ENCODE results near the gene APCDD1L. TPM values are rescaled to one million over a fixed set of nuclear protein-coding genes. Genes with fewer than 3 reads are reported as not detected.

The APCDD1L gene
- polyA plus RNA-seq, 1 donor from 2014 or later = not detected

DNA sequence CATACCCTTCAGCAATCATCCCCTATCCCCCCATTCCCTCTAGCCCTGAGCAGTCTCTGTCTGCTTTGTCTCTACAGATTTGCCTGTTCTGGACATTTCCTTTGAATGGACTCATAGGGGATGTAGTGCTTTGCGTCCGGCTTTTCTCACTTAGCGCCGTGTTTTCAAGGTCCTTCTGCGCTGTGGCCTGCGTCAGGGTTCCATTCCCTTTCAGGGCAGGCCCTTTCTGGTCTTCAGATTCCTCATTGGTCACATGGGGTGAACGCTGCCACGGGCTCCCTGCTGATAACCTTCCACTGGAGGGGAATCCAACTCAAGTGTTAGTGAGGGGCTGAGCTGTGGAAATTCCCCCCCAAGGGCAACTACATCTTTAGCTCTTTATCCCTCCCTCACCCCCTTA lies 36.4 kb upstream of the APCDD1L start:
- TF ChIP-seq SMC3 (conservative IDR thresholded peaks at IDR 0.05; ENCODE audit: poor library complexity) (no peak), TAF1 (IDR thresholded peaks at IDR 0.05; ENCODE audit: low read depth) (no peak), EZH2 (IDR thresholded peaks at IDR 0.05; ENCODE audit: borderline replicate concordance, insufficient read depth, low read length, poor library complexity, severe bottlenecking) (no peak), CTCF (IDR thresholded peaks at IDR 0.05; ENCODE audit: poor library complexity, severe bottlenecking) (no peak), RAD21 (conservative IDR thresholded peaks at IDR 0.05) (no peak), MXI1 (conservative IDR thresholded peaks at IDR 0.05; ENCODE audit: poor library complexity, severe bottlenecking) (no peak), EP300 (conservative IDR thresholded peaks at IDR 0.05; ENCODE audit: poor library complexity, severe bottlenecking) (no peak), POLR2AphosphoS5 (IDR thresholded peaks at IDR 0.05) (no peak)
- TF ChIP-seq, protein P1, sequence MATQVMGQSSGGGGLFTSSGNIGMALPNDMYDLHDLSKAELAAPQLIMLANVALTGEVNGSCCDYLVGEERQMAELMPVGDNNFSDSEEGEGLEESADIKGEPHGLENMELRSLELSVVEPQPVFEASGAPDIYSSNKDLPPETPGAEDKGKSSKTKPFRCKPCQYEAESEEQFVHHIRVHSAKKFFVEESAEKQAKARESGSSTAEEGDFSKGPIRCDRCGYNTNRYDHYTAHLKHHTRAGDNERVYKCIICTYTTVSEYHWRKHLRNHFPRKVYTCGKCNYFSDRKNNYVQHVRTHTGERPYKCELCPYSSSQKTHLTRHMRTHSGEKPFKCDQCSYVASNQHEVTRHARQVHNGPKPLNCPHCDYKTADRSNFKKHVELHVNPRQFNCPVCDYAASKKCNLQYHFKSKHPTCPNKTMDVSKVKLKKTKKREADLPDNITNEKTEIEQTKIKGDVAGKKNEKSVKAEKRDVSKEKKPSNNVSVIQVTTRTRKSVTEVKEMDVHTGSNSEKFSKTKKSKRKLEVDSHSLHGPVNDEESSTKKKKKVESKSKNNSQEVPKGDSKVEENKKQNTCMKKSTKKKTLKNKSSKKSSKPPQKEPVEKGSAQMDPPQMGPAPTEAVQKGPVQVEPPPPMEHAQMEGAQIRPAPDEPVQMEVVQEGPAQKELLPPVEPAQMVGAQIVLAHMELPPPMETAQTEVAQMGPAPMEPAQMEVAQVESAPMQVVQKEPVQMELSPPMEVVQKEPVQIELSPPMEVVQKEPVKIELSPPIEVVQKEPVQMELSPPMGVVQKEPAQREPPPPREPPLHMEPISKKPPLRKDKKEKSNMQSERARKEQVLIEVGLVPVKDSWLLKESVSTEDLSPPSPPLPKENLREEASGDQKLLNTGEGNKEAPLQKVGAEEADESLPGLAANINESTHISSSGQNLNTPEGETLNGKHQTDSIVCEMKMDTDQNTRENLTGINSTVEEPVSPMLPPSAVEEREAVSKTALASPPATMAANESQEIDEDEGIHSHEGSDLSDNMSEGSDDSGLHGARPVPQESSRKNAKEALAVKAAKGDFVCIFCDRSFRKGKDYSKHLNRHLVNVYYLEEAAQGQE (IDR thresholded peaks at IDR 0.05; ENCODE audit: borderline replicate concordance) = no peak
- H3K36me3 ChIP-seq (ENCODE audit: insufficient read depth, low read length) = no peaks in the 10 kb centered on the region
- no peaks in the 10 kb centered on the region for H3K27me3 ChIP-seq (ENCODE audit: insufficient read depth, low read depth, low read length)
- no peak overlapping the region for H3K4me3 ChIP-seq (ENCODE audit: low read length)
- no peaks in the 10 kb centered on the region for H3K9me2 ChIP-seq (ENCODE audit: insufficient read depth, low read length)
- H3K79me2 ChIP-seq (replicated peaks; ENCODE audit: insufficient read depth, low read length) = no peaks in the 10 kb centered on the region
- no peak overlapping the region for H2AFZ ChIP-seq (ENCODE audit: low read depth, low read length)
- no peak overlapping the region for H3K4me2 ChIP-seq (ENCODE audit: low read length)
- H3K27ac ChIP-seq (ENCODE audit: low read length) = no peak overlapping the region
- no peaks in the 10 kb centered on the region for H3K9me3 ChIP-seq (ENCODE audit: low read length)
- H3F3A ChIP-seq (ENCODE audit: insufficient read depth, low read length, poor library complexity, severe bottlenecking) = no peaks in the 10 kb centered on the region
- no peak overlapping the region for H3K9ac ChIP-seq (ENCODE audit: low read length)
- no peaks in the 10 kb centered on the region for H4K20me1 ChIP-seq (ENCODE audit: insufficient read depth)

- Histone ChIP-seq H3K36me3 (ENCODE audit: insufficient read depth, low read length) (no peaks in the 10 kb centered on the region), H4K20me1 (ENCODE audit: insufficient read depth) (no peaks in the 10 kb centered on the region), H3K27me3 (ENCODE audit: insufficient read depth, low read depth, low read length) (no peaks in the 10 kb centered on the region), H3K79me2 (replicated peaks; ENCODE audit: insufficient read depth, low read length) (no peaks in the 10 kb centered on the region), H3K9me3 (ENCODE audit: low read length) (no peaks in the 10 kb centered on the region), H3F3A (ENCODE audit: insufficient read depth, low read length, poor library complexity, severe bottlenecking) (no peaks in the 10 kb centered on the region), H3K4me3 (ENCODE audit: low read length) (no peak overlapping the region), H3K4me2 (ENCODE audit: low read length) (no peak overlapping the region), H3K27ac (ENCODE audit: low read length) (no peak overlapping the region), H2AFZ (ENCODE audit: low read depth, low read length) (no peak overlapping the region), H3K9me2 (ENCODE audit: insufficient read depth, low read length) (no peaks in the 10 kb centered on the region), H3K9ac (ENCODE audit: low read length) (no peak overlapping the region)
- TF ChIP-seq POLR2AphosphoS5 (IDR thresholded peaks at IDR 0.05) (no peak), EP300 (conservative IDR thresholded peaks at IDR 0.05; ENCODE audit: poor library complexity, severe bottlenecking) (no peak), TAF1 (IDR thresholded peaks at IDR 0.05; ENCODE audit: low read depth) (no peak), SMC3 (conservative IDR thresholded peaks at IDR 0.05; ENCODE audit: poor library complexity) (no peak), RAD21 (conservative IDR thresholded peaks at IDR 0.05) (no peak), EZH2 (IDR thresholded peaks at IDR 0.05; ENCODE audit: borderline replicate concordance, insufficient read depth, low read length, poor library complexity, severe bottlenecking) (no peak), MXI1 (conservative IDR thresholded peaks at IDR 0.05; ENCODE audit: poor library complexity, severe bottlenecking) (no peak), CTCF (IDR thresholded peaks at IDR 0.05; ENCODE audit: poor library complexity, severe bottlenecking) (no peak)
- TF ChIP-seq, protein P1 (IDR thresholded peaks at IDR 0.05; ENCODE audit: borderline replicate concordance) = no peak
Measured at GRCh38 chr20:58550275-58551059, 35.3 kb upstream of the APCDD1L start.

Data from neural cell (in vitro differentiated cells).